AG10803 (cell line): ENCODE data around the gene ATOSA.

ENCODE experiments used
- DNase-seq: peaks from one replicate; pipeline ENCODE4 v3.0.0; 2010; ENCODE audit warnings: low read depth
- H3K4me3 ChIP-seq: 2 replicates; pipeline ENCODE4 v1.5.1; 2011; ENCODE audit warnings: mild to moderate bottlenecking, low read length, control low read depth
- TF ChIP-seq, protein P1 (sequence below): conservative IDR thresholded peaks from 2 replicates; pipeline ENCODE4 v1.5.1; 2011; ENCODE audit warnings: mild to moderate bottlenecking, low read length, control low read depth, inconsistent platforms

The ATOSA gene

DNA sequence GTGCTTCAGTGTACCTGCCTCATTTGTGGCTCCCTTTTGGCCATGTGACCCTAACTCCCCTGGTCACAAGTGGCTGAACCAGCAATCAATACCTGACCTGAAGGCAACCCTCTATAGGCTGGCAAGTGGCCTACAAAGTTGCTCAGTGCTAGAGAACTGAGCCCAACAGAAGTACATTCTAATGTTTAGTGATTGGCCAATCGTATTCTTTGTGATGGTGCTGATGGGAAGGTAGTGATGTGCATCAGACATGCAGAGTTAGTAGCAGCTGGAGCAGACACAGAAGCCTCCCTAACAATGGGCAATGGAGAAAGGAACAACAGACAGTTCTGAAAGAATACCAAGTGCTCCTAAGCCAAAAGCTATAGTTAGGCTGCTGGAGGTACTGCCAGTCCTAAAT, 10.4 kb upstream of the ATOSA start:
- DNase-seq = no peak
- H3K4me3 ChIP-seq = no peak overlapping the region
- TF ChIP-seq, protein P1, sequence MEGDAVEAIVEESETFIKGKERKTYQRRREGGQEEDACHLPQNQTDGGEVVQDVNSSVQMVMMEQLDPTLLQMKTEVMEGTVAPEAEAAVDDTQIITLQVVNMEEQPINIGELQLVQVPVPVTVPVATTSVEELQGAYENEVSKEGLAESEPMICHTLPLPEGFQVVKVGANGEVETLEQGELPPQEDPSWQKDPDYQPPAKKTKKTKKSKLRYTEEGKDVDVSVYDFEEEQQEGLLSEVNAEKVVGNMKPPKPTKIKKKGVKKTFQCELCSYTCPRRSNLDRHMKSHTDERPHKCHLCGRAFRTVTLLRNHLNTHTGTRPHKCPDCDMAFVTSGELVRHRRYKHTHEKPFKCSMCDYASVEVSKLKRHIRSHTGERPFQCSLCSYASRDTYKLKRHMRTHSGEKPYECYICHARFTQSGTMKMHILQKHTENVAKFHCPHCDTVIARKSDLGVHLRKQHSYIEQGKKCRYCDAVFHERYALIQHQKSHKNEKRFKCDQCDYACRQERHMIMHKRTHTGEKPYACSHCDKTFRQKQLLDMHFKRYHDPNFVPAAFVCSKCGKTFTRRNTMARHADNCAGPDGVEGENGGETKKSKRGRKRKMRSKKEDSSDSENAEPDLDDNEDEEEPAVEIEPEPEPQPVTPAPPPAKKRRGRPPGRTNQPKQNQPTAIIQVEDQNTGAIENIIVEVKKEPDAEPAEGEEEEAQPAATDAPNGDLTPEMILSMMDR = no peak

DNA sequence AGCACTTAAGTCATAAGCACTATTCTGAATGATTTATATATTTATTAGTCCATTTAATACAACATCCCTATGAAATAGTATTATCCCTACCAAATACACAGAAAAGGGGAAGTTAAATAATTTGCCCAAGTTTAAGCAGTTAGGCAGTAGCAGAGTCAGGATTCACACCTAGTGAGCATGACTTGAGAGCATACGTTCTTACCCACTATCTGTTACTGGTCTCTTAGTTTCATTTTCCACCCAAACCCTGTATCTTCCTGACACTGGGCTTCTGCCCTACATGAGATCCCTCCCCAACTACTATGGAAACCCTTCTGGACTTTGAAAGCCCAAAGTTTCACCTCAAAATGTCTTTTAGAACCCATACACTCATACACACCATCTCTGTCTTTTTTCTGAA, 4.4 kb upstream of the ATOSA start:
- TF ChIP-seq, protein P1 = no peak
- DNase-seq = no peak
- no peak overlapping the region for H3K4me3 ChIP-seq

DNA sequence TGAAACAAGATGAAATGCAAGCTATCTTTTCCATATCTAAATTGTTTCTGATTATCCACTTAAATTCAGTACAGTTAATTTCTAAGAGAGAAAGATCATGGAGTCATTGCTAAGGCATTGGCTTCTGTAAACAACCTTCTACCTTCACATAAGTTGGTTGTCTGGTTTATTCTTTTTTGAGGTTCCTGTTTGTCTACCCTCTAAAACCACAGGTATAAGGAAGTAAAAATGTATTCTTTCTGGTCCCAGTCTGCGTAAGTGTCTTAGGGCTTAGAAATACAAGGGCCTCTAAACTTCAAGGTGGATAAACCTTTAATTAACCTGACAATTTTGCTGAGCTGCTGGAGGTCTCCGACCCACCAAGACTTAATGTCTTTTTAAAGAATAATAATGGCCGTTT, 3.6 kb upstream of the ATOSA start:
- no peak for DNase-seq
- H3K4me3 ChIP-seq = no peak overlapping the region
- TF ChIP-seq, protein P1 = no peak

DNA sequence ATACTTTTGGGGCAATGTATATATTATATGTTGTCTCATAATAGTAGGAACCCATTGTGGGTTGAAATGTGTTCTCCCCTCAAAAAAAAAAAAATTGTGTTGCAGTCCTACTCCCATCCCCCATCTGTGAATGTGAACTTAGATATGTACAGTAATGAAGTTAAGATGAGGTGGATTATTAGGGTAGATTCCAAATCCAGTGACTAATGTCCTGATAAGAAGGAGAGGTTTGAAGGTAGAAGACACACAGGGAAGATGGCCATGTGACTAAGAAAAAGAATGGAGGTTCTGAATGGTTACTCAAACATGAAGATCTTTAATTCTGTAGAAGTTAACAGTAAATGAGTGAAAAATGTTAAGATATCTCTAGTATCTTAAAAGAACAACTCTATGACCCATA, 3.0 kb upstream of the ATOSA start:
- H3K4me3 ChIP-seq = no peak overlapping the region
- DNase-seq = no peak
- TF ChIP-seq, protein P1 = no peak

DNA sequence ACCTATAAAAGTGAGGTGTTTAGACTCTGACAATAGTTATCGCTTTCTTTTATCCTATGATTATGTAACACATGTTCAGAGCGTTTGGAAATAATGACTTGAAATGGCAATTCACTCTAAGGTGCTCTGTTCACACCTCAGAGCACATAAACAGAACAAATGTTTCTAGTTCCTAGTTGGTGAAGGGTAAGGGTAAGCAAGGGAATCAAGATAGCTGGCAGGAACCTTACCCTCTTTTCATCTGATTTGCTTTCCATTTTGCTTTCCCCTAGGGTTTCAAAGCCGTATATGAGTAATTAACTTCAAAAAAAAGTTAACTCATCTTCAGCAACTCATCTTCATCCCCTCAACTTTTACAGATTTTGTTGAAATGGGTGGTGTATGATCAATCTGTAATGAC, 2.3 kb upstream of the ATOSA start:
- TF ChIP-seq, protein P1 = no peak
- no peak for DNase-seq
- no peak overlapping the region for H3K4me3 ChIP-seq

DNA sequence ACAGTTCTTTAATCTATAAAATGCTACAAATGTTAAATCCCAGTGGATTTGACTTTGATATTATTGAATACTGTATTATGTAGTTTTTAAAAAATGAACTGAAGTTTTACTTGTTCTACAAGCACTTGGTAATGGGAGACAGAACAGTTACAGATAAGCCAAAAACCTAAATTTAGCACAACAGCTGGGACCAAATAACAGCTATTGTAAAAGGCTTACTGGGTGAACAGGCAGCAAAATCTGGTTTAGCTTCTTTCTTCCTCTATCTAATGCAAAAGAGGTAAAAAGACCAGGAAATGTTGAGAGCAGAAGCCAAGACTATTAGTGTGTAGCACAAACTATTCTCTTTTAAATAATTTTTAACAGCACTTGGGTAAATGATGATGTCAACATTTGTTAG, 1.6 kb upstream of the ATOSA start:
- TF ChIP-seq, protein P1 = no peak
- no peak overlapping the region for H3K4me3 ChIP-seq
- no peak for DNase-seq

DNA sequence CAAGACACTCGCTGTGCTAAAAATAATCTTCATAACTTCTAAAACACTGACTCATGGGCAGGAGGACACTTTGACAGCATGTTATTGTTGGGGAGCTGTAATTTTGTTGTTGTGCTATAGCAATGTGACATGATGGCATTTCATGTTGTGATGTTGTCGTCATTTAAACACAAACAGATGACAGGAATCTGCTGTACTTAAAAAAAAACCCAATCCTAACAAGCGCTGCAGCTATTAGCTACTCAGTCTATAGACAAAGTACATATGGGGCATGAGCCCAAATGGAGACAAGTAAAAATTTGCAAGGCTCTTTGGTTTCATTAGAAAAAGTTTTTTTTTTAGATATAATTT, 828 bp upstream of the ATOSA start:
- peak; percentile 38 for DNase-seq
- peak overlapping the region; percentile 84 for H3K4me3 ChIP-seq
- TF ChIP-seq, protein P1 = no peak
